CD4-positive, alpha-beta T cell treated with Interleukin-4 for 4 hours (primary cell): Measurements from ENCODE around the gene H2BK1.
A peak's percentile ranks its signal among the peaks of the same experiment; 100 is the strongest.

Source experiments
- DNase-seq: peaks from one replicate; pipeline ENCODE4 v3.0.0-alpha.2; 2020

Gene H2BK1

GRCh38 chr7:151175047-151175792, 35.1 kb downstream of the H2BK1 start:
- DNase-seq = no peak

DNA sequence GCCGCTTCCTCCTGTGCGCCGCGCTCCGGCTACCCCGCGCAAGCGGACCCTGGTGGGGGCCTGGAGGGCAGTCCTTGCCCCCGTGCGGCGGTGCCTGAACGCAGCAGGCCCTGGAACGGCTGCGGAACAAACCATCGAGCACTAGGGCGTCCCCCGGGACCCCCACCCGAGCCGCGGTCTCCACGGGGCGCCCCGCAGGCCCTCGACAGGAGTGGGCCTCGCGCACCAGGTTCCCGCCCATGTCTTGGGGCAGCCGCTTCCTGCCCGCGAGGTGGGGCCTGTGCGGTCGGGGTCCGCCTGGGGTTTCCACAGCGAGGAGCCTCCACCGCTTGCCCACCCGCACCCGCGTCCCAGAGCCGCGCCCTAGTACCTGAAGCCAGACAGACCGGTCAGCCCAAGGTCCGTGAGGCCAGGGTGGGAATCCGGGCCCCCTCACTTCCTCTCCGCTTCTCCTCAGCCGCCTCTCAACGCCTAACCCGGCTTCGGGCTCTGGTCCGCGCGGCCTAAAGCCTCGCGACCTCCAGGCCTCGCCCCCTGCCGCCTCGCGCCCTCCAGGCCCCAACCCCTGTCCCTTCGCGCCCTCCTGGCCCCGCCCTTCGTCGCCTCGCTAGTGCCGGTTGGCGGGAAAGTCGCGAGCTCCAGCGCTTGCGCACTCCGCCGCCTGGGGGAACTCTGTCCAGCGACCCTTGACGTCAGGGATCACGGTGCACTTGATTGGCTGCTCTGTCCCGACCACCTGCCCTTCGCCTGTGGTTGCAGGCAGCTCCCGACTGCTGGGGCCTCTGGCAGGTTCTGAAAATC, 35.8 kb downstream of the H2BK1 start:
- DNase-seq = no peak

DNA sequence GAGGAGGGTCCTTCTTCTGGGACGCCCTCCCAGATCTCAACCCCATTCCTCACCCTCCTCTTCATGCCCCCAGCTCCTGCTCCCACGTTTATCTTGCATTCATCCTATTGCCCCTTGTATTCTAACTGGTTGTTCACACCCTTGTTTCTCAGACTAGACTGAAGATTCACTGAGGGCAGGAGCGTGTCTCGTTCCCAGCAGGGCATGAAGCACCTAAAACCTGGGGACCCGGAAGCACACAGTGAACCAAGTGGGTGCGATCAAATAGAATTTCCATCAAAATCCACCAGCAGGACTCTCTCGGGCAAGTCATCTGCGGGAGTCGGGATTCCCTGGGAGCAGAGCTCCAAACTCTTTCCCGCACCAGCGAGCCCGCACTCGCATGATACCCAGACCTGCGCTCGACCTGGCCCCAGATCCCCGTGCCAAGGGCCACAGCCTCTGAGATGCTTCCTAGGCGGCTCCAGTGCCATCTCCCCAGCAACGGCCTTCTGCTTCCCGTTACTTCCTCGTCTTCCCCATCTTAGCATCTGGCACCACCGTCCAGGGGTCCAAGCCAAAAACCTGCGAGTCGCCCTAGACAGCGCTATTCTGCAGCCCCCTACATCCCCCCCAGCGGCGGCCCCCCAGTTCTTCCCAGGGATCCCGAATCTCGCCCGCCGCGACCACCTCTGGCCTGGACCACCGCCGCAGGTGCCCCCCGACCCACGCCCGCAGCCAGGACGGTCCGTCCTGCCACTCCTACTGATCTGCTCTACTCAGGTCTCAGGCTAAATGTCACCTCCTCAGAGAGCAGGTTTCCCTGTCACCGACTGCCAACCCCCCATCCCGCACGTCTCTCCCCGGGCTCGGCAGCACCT, 36.7 kb downstream of the H2BK1 start:
- DNase-seq = no peak

DNA sequence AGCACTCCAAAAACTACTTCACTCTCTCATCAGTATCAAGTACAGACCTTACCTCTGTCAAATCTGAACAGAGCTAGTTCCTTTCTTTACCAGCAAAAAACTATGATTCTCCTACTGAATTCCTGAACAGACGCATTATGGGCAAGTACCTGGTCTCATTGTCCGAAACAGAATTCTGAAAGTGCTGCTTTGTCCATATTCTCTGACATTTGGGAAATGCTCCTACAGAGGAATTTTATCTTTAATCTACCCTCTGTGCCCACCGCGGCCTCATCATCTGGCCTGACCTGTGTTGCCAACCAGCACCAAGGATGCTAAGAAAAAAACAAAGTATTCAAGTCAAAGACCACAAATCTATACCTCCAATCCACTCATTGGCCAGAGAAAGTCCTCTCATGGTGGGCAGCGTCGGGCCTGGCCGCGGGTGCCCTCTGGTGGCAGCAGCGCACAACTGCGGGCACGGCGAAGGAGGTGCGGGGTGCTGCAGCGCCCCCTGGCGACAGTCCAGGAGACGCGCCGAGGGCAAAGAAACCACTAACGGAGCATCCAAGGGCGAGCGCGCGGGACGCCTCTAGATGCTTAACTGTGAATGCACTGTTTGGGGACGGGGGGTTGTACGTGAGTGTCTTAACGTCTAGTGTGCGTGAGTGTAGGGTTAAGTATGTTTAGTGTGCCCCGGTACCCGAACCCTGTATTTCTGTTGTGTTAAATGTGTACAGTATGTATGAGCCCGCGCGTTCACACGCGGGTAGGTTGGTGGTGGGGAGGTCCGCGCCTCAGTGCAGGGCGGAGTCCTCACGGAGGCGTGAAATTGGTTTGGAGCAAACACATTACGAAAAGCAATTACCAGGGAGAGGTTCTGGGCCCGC, 37.8 kb downstream of the H2BK1 start:
- DNase-seq = peak; percentile 67

- no peak for DNase-seq
Observed at GRCh38 chr7:151168787-151169162, 41.5 kb downstream of the H2BK1 start.

GRCh38 chr7:151168003-151168786, 42.1 kb downstream of the H2BK1 start:
- DNase-seq = peak; percentile 23

DNA sequence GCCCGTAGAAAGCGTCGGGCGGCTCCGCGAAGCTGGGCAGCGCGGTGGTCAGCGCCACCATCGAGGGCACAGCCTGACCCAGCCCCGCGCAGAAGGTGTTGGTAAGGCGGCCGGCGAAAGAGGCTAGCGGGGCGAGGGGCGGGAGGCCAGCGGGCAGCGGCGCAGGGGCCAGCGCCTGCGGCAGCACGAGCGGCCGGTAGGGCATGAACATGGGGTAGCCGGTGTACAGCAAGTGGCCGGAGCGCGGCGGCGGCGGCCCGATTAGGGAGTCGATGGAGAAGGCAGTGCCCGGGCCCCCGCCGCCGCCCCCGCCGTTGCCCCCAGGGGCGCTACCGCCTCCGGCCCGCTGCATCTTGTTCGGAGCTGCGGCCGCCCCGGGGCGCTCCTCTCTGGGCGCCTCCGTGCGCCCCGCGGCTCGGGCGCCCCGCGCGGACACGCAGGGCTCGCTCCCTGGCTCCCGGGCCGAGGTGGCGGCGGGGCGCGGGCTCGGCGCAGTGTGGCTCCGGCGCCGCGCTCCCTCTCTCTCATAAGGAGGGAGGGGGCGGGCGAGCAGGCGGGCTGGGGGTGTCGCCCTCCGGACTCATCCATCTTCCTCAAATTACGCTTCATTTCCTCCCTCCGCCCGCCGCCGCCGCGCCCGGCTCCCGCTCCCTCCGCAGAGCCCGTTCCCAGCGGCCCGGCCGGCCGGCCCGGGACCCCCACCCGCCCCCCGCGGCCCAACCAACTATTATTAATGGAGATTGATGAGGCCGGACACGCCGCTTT, 42.9 kb downstream of the H2BK1 start, which contains the start of gene GBX1:
Gene GBX1 (minus strand): TSS at position 498 of the 765 bp plus-strand sequence. CDS start 146 bp downstream, at position 352.
- DNase-seq = no peak

GRCh38 chr7:151166629-151167196, 43.6 kb downstream of the H2BK1 start:
- no peak for DNase-seq

- no peak for DNase-seq
Observed at GRCh38 chr7:151161757-151162156, 48.5 kb downstream of the H2BK1 start.
